AG04449 (cell line): ENCODE data around the gene SEMA4A.
A peak's percentile ranks its signal among the peaks of the same experiment; 100 is the strongest.

Source experiments
- CTCF ChIA-PET: fragments of 350-600 bp; formaldehyde crosslinking; extraction: SDS; loops from one replicate; lab custom pipeline; 2021; ENCODE audit warnings: antibody characterized with exemption; lab: Yijun Ruan, JAX
- POLR2A ChIA-PET: fragments of 400-600, 350-600 bp; formaldehyde crosslinking; extraction: SDS; loops from one replicate; lab custom pipeline; 2020; ENCODE audit warnings: antibody characterized with exemption, inconsistent platforms; lab: Yijun Ruan, JAX
- DNase-seq: peaks from one replicate; pipeline ENCODE4 v3.0.0-alpha.2; 2010; ENCODE audit warnings: low read depth, low spot score
- H3K4me3 ChIP-seq: 2 replicates; pipeline ENCODE4 v1.5.1; 2011; ENCODE audit warnings: low read depth, mild to moderate bottlenecking, control low read depth, low read length
- CTCF ChIP-seq: IDR thresholded peaks from one replicate; pipeline ENCODE4 v1.5.1; 2011; ENCODE audit warnings: mild to moderate bottlenecking, moderate library complexity, low read length, control low read depth, inconsistent platforms; ENCODE audit not compliant: insufficient read depth; ENCODE audit errors: missing control alignments

The SEMA4A gene

GRCh38 chr1:156134716-156135435 lies 18.5 kb upstream of the SEMA4A start:
- no peak for DNase-seq
- H3K4me3 ChIP-seq = no peak overlapping the region
- no peak for TF ChIP-seq CTCF
- ChIA-PET CTCF (interaction anchor here (0.7 to 46.3 kb wide), 5 partner anchors 8 to 91 kb away, joined by 3 to 1837 read pairs (median 21); partner anchors contain the start of gene MEX3A), POLR2A (interaction anchor here (0.6 to 1.7 kb wide), 3 partner anchors 12 to 48 kb away, joined by 3 to 4 read pairs (median 3); no protein-coding TSS in a partner anchor)

DNA sequence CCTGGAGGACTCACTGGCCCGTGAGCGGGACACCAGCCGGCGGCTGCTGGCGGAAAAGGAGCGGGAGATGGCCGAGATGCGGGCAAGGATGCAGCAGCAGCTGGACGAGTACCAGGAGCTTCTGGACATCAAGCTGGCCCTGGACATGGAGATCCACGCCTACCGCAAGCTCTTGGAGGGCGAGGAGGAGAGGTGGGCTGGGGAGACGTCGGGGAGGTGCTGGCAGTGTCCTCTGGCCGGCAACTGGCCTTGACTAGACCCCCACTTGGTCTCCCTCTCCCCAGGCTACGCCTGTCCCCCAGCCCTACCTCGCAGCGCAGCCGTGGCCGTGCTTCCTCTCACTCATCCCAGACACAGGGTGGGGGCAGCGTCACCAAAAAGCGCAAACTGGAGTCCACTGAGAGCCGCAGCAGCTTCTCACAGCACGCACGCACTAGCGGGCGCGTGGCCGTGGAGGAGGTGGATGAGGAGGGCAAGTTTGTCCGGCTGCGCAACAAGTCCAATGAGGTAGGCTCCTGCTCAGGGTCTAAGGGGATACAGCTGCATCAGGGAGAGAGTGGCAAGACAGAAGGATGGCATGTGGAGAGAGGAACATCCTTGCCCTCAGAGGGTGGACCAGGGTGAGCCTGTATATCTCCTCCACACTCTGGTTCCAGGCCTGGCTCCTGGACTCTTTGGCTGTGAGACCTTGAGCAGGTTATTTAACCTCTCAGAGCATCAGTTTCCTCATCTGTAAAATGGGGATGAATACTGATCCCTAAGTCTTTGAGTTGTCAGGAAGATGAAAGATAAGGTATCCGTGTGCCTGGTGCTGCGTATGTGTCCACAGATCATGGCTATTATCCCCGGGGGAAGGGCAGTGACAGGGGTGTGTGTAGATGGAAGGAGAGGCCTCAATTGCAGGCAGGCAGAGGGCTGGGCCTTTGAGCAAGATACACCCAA lies 17.2 kb upstream of the SEMA4A start:
- no peak for TF ChIP-seq CTCF
- ChIA-PET CTCF (interaction anchor here (1.5 to 46.3 kb wide), 4 partner anchors 7 to 90 kb away, joined by 4 to 1837 read pairs (median 68); partner anchors contain the start of gene MEX3A), POLR2A (interaction anchor here (0.9 to 1.7 kb wide), 2 partner anchors 8 to 13 kb away, joined by 3 to 4 read pairs; no protein-coding TSS in a partner anchor)
- no peak for DNase-seq
- H3K4me3 ChIP-seq = no peak overlapping the region

DNA sequence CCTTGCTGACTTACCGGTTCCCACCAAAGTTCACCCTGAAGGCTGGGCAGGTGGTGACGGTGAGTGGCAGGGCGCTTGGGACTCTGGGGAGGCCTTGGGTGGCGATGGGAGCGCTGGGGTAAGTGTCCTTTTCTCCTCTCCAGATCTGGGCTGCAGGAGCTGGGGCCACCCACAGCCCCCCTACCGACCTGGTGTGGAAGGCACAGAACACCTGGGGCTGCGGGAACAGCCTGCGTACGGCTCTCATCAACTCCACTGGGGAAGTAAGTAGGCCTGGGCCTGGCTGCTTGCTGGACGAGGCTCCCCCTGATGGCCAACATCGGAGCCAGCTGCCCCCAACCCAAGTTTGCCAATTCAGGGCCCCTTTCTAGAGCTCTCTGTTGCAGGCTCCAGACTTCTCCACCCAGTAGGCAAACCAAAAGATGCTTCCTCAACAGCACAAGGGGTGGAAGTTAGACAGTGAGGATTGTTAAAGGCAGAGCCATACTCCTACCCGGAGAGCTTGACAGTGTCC lies 16.4 kb upstream of the SEMA4A start:
- DNase-seq = no peak
- no peak overlapping the region for H3K4me3 ChIP-seq
- ChIA-PET POLR2A (interaction anchor here (0.9 kb wide), 1 partner anchor 9 kb away, joined by 3 read pairs; no protein-coding TSS in a partner anchor), CTCF (interaction anchor here (0.6 to 46.3 kb wide), 4 partner anchors 8 to 88 kb away, joined by 3 to 1837 read pairs (median 4); partner anchors contain the start of gene MEX3A)
- no peak for TF ChIP-seq CTCF

DNA sequence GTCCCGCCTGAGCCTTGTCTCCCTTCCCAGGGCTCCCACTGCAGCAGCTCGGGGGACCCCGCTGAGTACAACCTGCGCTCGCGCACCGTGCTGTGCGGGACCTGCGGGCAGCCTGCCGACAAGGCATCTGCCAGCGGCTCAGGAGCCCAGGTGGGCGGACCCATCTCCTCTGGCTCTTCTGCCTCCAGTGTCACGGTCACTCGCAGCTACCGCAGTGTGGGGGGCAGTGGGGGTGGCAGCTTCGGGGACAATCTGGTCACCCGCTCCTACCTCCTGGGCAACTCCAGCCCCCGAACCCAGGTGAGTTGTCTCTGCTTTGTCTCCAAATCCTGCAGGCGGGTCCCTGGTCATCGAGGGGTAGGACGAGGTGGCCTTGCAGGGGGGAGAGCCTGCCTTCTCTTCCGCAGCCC lies 14.9 kb upstream of the SEMA4A start:
- no peak overlapping the region for H3K4me3 ChIP-seq
- DNase-seq = no peak
- ChIA-PET CTCF (interaction anchor here (10.6 to 46.3 kb wide), 3 partner anchors 7 to 87 kb away, joined by 115 to 1837 read pairs (median 214); partner anchors contain the start of gene MEX3A), POLR2A (no interaction called here)
- TF ChIP-seq CTCF = no peak

DNA sequence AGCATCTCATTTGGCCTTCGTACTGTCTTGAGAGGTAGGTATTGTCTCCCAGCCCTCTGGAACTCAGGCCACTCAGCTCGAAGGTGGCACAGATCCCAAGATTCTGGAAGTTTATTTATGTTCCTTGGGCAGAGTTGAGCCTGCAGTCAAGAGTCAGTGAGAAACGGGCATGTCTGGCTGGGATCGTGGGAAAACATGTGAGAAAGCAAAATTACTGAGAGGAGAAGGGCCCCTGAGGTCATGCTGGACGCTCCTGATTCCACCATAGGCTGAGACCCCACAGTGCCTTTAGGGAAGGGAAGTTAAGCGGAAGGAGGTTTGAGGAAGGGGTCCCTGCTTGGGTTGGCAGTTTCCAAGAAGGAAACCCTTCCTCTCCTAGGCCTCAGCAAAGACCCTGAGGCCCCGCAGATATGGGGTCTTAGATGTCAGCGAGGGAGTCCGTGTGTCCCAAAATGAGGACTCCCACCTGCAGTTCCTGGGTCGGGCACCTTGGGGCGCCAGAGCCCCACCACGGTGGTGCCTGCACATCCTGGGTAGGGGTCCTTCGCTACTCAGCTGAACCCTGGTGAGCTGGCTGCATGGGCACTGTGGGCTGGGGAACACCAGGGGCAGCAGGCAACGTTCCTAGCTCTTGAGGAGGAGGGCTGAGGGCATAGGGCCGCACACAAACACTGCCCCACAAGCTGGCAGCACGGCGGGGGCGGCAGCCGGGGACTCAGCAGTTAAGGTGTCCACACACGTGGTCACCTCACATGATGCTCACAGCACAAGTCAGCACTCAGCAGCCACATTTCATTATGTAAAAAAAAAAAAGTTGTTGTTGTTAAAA lies 12.3 kb upstream of the SEMA4A start:
- no peak for DNase-seq
- TF ChIP-seq CTCF = peak; percentile 47
- CTCF ChIA-PET = interaction anchor here (0.7 to 46.3 kb wide), 11 partner anchors 9 to 178 kb away, joined by 3 to 1837 read pairs (median 5); partner anchors contain the start of genes LMNA and MEX3A
- POLR2A ChIA-PET = interaction anchor here (1.0 to 1.1 kb wide), 2 partner anchors 20 to 39 kb away, joined by 3 read pairs; no protein-coding TSS in a partner anchor
- no peak overlapping the region for H3K4me3 ChIP-seq
